ENCODE data around the gene IBA57. TPM values are rescaled to one million over a fixed set of nuclear protein-coding genes. Genes with fewer than 3 reads are reported as not detected.

IBA57 gene
- total RNA-seq, 1 donor from 2014 or later = 2.0 TPM

DNA sequence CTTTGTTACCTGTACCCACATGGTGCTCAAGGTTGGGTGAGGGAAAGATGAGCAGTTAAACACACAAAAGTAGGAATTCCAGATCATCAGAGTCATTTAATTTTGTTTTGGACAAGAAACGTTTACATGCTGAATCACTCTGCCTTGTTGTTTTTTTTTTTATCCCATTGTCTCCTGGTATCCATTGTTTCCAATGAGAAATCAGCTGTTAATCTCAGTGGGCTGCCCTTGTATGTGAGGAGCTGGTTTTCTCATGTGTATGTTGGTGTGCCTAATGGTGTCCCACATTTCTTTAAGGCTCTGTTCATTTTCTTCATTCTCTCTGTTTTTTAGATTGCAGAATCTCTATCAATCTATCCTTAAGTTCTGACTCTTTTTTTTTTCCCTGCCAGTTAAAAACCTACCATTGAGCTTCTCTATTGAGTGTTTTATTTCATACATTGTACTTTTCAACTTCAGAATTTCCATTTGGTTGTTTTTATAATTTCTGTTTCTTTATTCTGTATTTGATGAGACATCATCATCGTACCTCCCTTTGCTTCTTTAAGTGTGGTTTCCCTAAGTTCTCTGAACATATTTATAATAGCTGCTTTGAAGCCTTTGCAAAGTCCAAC lies 33.5 kb downstream of the IBA57 start:
- DNase-seq (ENCODE audit: low read depth) = no peak
- TF ChIP-seq, protein P1, sequence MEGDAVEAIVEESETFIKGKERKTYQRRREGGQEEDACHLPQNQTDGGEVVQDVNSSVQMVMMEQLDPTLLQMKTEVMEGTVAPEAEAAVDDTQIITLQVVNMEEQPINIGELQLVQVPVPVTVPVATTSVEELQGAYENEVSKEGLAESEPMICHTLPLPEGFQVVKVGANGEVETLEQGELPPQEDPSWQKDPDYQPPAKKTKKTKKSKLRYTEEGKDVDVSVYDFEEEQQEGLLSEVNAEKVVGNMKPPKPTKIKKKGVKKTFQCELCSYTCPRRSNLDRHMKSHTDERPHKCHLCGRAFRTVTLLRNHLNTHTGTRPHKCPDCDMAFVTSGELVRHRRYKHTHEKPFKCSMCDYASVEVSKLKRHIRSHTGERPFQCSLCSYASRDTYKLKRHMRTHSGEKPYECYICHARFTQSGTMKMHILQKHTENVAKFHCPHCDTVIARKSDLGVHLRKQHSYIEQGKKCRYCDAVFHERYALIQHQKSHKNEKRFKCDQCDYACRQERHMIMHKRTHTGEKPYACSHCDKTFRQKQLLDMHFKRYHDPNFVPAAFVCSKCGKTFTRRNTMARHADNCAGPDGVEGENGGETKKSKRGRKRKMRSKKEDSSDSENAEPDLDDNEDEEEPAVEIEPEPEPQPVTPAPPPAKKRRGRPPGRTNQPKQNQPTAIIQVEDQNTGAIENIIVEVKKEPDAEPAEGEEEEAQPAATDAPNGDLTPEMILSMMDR (conservative IDR thresholded peaks at IDR 0.05; ENCODE audit: low read depth, low read length) = no peak
- H3K4me3 ChIP-seq (ENCODE audit: low read depth, low read length) = no peak overlapping the region

DNA sequence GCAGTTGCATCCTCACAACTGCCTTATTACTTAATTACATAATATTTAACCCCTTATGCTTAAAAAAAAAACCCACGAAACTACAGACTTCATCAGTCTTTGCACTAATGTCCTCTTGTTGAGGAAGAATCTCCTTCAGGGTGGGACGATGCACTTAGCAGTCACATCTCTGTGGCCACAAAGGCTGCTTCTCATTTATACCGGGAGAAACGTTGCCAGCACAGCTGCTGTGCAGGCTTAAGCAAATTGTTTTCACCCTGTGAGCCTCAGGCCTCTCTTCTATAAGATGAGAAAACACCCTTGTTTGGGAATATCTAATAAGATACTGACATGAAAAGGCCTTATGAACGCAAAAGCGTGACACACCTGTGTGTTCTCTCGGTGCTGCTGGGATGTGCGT lies 39.4 kb downstream of the IBA57 start:
- TF ChIP-seq, protein P1 (conservative IDR thresholded peaks at IDR 0.05; ENCODE audit: low read depth, low read length) = no peak
- no peak overlapping the region for H3K4me3 ChIP-seq (ENCODE audit: low read depth, low read length)
- no peak for DNase-seq (ENCODE audit: low read depth)

DNA sequence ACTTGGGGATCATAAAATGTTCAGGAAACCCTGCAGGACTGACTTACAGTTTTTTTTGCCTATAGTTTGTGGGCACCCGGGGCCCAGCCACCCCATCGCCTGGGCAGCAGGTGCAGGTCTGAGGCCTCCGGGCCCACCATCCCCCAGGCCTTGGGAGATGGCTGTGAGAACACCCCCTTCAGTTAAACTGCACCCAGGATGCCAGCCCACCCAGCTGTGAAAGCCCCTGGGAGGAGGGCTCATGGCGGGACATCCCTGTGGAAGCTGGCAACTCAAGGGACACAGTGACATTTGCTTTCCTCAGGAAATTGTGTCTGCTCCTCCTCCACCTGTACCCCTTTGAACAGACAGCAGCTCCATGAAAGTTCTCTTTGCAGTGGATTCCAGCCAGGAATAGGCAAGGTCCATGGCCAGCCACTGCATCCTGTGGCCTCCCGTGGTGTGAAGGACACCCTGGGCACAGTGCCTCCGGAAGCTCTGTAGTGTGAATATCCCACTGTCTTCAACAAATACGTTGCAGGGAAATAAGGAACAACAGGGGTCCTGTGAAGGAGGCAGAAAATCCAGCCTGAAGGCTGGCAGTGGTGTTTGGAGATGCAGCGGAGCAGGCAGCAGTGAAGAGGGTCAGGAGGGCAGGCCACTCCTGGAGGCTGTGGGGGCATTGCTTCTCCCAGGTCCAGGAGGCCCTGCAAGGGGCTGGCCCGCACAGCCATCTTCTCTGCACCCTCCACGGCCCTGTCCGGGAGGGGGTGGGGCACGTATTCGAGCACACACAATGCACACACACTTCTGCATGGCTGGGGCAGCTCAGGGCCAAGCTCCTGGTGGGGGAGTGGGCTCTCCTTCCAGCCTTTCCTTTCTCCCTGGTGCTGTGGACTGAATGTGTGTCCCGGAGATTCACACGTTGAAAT lies 40.2 kb downstream of the IBA57 start:
- no peak overlapping the region for H3K4me3 ChIP-seq (ENCODE audit: low read depth, low read length)
- DNase-seq (ENCODE audit: low read depth) = no peak
- TF ChIP-seq, protein P1 (conservative IDR thresholded peaks at IDR 0.05; ENCODE audit: low read depth, low read length) = no peak

DNA sequence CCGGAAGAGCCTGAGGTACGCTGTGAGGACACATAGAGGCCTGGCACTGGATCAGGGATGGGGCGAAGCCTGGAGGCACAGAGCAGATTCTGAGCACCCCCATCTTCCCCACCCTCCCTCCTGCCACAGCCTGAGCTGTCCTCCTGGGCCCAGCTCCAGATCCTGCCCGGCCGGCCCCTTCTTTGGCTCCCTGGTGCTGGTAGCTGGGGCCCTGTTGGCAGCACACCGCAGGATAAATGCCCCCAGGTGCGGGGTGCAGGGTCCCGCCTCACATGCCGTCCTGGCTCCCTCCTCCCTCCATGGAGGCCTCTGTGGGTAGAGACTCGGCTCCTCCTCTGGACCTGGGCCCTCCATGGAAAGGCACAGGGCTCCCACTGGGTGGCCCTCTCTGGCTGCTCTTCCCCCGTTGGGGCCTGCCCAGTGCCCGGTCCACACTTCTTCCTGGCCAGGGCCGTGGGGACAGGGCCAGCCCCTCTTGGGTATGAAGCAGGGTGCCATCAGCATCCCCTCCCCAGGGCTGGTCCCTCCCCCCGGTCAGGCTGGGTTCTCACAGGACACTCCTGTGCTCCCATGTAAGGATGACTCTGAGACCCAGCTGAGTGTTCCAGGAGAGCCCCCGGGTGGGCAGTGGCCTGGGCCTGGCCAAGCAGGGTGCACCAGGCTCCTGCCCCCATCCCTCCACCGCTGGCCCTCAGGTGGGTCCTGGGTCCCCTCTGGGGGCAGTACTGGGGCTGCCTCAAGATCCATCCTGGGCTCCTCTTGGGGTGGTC lies 41.2 kb downstream of the IBA57 start:
- TF ChIP-seq, protein P1 (conservative IDR thresholded peaks at IDR 0.05; ENCODE audit: low read depth, low read length) = no peak
- DNase-seq (ENCODE audit: low read depth) = no peak
- no peak overlapping the region for H3K4me3 ChIP-seq (ENCODE audit: low read depth, low read length)

DNA sequence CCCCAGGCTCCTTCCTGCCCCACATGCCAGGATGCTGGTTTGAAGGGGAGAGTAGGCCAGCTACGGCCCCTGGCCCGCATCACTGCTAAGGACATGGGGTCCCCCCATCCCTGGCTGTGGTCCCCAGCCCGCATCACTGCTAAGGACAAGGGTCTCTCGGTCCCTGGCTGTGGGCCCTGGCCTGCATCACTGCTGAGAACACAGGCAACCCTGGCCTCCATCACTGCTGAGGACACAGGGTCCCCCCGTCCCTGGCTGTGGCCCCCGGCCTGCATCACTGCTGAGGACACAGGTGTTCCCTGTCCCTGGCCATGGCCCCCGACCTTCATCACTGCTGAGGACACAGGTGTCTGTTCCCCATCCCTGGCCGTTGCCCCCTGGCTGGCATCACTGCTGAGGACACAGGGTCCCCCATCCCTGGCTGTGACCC lies 41.8 kb downstream of the IBA57 start:
- no peak overlapping the region for H3K4me3 ChIP-seq (ENCODE audit: low read depth, low read length)
- TF ChIP-seq, protein P1 (conservative IDR thresholded peaks at IDR 0.05; ENCODE audit: low read depth, low read length) = no peak
- DNase-seq (ENCODE audit: low read depth) = no peak

DNA sequence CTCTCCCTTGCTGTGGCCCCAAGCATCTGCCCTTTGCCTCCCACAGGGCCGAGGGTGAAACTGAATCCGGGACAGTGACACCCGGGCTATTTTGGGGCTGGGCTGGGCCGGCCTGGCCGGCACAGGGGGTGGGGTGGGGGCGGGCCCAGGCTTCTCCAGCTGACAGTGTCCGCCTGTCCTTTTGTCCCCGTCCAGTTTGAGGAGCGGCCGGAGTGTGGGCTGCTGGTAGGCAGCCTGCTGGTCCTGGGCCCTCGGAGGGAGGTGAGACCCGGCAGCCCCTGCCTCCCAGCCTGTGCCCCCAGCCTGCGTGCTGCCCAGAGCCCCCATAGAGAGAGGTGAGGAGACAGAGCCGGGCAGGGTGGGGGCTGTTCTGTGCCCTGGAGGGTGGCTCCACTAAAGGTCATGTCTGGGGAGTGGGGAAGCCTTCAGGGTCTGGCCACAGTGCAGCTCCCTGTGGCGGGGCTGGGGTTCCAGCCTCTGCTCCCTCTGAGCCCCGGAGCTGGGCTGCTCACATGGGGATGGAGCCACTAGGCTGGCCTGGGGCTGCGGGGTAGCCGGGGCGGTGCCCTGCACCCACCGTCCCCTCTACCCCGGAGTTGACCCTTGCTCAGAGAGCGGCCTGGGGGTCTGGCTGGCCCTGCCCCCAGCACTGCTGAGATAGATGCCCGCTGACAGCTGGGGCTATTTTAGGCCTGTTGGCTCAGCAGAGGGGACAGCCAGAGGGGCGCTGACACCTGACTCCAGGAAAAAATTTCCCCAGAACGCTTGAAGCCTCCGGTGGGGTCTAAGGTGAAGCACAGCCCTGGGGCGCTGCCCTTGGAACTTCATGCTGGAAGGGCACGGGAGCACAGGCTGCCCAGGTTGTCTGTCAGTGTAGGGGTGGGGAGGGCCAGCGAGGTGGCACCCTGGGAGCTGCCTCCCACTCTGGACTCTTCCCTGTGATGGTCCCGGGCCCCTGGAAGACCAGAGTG lies 42.5 kb downstream of the IBA57 start, which contains the start of gene OBSCN:
Gene OBSCN (plus strand): TSS at position 194 of the 971 bp plus-strand sequence. CDS start 3,740 bp downstream, outside the sequence.
- no peak within 1 kb of the TSS for H3K4me3 ChIP-seq (ENCODE audit: low read depth, low read length)
- no peak for DNase-seq (ENCODE audit: low read depth)
- TF ChIP-seq, protein P1 (conservative IDR thresholded peaks at IDR 0.05; ENCODE audit: low read depth, low read length) = no peak

Measured in epithelial cell of proximal tubule (primary cell).